ENCODE data around the gene VSIG2.

The VSIG2 gene

DNA sequence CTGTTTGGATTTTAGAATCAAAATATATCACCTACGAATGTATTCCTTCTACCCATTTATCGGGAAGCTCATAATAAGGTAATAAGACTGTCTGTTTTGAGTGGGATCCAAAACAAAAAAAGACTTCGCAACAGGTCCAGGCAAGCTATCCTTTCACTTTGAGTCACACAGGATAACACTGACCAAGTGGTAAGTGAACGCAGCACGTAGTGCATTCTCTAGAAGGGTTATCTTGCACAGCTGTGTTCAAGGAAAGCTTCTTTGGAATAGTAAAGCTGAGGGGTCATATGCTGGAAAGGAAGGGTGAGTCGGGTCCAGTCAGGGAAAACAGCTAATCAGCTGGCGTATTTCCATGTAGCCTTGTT, 34.7 kb downstream of the VSIG2 start:
- no peak for DNase-seq

DNA sequence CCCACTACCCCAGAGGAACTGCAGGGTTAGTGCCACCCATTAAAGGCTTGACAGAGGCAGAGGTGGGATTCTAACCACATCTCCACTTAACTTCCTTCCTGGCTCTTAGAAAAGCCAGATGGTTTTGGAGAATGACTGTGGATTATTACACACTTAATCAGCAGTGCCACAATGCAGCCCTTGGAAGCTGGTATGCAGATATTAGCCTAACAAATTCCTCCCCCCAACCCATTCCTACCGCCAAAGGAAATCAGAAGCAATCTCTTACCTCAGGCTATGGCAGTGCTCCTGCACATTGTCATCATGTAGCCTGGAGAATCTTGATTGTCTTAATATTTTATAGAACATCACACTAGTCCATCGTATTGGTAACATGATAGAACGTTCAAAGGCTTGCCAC, 35.5 kb downstream of the VSIG2 start:
- DNase-seq = no peak

DNA sequence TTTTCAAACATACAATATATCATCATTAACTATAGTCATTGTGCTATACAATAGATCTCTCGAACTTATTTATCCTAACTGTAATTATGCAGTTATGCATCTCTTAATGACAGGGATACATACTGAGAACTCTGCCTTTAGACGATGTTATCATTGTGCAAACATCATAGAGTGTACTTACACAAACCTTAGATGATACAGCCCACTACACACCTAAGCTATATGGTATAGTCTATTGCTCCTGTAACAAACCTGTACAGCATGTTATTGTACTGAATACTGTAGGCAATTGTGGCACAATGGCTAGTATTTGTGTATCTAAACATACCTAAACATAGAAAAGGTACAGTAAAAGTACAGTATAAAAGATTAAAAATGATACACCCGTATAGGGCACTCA, 39.7 kb downstream of the VSIG2 start:
- no peak for DNase-seq

DNA sequence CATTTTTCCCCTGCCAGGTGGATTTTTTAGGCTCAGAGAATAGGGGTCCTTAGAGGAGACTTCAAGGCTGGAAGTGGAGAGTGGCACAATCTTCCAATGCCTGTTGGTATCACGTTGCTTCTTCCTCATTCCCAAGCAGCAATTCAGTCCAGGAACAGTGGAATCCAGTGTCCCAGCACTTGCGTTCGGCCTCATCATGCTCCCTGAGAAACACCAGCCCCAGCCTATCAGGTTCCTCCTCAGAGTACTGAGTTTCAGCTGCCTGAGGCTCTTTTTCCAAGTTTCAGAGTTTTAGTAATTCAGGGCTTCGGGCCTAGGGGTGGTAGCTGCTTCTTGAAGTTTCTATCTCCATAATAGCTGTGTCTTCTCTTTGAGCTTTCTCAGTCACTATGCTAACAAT, 44.2 kb downstream of the VSIG2 start:
- DNase-seq = no peak

DNA sequence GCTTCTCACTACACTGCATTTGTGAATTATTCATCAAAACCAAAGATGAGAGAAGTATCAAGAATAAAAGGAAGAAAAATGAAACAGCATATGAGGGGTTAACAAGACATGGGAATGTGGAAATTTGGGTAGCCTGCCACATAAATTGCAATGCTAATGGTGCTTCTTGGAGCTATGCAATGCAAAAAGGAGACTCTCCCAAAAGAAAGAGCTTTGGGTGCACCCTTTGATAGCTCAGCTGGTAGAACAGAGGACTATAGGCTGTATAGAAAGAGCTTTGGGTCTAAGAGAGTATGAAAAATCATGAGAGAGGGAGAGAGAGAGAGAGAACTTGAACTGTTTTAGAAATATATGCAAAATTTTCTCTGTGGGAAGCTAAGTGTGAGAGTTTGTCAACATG, 52.0 kb downstream of the VSIG2 start:
- DNase-seq = no peak

DNA sequence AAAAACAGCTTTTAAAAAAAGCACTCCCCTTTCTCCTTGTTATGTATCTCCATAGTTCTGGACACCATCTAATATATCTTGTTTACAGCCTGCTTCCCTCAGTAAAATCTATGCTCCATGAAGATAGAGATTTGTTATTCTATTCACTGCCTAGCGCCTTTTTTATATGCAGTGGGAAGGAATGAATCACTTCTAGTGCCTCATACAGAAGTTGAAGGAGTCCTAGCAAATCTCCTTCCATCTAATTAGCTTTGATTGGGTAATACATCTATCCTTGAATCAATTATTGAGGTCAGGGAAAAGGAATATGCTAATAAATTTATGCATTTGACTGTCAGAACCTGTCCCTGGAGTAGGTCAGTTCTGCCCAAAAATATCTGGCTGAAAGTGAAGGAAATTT, 52.5 kb downstream of the VSIG2 start:
- DNase-seq = no peak
